NCI-H1694 treated with DMSO at 0.1 percent for 48 hours (cell line): Measurements from ENCODE around the gene LSR.
"Not testable (repeated sequence)": the region's sequence is repeated elsewhere in the genome, so short reads cannot be mapped to it uniquely, and the experiment has no call there.

ENCODE experiments used
- DNase-seq: peaks from one replicate; lab custom pipeline; 2025; lab: John Stamatoyannopoulos, UW

Gene LSR

DNA sequence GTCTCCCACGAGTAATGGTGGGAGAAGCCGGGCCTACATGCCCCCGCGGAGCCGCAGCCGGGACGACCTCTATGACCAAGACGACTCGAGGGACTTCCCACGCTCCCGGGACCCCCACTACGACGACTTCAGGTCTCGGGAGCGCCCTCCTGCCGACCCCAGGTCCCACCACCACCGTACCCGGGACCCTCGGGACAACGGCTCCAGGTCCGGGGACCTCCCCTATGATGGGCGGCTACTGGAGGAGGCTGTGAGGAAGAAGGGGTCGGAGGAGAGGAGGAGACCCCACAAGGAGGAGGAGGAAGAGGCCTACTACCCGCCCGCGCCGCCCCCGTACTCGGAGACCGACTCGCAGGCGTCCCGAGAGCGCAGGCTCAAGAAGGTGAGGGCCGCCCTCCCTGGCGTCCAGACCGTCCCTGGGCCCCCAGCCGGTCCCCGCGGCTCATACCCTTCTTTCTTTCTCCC is 18.6 kb downstream of the LSR start:
- no peak for DNase-seq

DNA sequence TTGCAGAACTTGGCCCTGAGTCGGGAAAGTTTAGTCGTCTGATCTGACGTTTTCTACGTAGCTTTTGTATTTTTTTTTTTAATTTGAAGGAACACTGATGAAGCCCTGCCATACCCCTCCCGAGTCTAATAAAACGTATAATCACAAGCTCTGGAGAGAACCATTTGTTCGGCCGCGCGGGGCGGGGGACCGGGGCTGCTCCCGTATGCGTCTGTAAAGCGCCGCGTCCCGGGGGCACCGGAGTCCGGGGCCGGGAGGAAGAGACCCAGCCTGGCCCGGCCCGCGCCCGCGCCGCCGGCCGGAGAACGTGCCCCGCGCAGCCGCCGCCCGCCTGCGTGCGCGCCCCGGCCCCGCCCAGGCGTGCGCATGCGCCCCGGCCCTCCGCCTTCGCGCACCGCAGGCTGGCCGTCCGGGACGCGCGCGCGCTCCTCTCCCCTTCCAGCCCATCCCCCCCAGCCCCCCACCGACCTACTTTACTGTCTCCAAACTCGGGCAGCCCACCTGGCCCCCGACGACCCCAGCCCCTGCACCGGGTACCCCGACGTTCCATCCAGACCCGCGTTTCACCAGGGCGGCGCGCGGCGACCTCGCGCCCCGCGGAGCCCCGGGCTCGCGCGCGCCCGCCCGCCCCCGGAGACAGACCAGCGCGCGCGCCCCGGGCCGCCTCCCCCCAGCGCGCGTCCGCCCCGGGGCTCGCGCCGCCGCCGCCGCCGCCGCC is 19.2 kb downstream of the LSR start:
- peak; percentile 36 for DNase-seq

DNA sequence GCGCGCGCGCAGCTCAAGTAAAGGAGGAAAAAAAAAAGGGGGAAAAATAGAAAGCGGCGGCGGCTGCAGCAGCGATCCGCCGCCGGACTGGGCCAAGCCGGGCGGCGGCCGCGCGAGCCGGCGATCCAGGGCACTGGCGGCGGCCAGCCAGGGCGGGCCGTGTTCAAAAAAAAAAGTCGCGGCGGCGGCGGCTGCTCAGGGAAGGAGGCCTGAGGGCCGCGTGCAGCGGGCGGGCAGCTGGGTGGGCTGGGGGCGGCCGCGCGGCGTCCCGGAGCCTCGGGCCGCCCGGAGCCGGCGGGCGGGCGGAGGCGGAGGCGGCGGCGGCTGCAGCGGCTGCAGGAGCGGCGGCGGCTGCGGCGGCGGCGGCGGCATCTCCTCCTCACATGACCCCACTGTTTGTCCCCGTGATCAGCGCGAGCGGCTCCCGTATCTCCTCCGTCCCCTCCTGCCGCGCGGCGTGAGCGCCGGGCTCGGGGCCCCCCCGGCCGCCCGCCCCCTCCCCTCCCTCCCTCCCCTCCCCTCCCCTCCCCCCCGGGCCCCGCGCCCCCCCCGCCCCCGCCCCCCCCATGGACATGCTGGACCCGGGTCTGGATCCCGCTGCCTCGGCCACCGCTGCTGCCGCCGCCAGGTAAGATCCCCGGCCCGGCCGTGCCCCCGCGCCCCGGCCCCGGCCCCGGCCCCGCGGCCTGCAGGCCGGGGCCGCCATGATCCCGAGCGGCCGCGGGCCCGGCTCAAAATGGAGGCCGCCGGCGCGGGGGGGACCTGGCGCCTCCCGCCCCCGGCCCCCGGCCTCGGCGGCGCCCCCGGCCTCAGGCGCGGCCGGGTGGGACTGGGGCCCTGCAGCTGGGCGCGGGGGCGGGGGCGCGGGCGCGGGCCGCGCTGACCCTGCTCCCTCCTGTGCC is 20.0 kb downstream of the LSR start, which contains the start of gene USF2:
TSS of gene USF2 (plus strand) at position 427 of the 902 bp plus-strand sequence. CDS start at position 567, 140 bp downstream.
- DNase-seq, result peak; percentile 36

GRCh38 chr19:35269438-35270117 is 20.8 kb downstream of the LSR start:
- peak; percentile 33 for DNase-seq

DNA sequence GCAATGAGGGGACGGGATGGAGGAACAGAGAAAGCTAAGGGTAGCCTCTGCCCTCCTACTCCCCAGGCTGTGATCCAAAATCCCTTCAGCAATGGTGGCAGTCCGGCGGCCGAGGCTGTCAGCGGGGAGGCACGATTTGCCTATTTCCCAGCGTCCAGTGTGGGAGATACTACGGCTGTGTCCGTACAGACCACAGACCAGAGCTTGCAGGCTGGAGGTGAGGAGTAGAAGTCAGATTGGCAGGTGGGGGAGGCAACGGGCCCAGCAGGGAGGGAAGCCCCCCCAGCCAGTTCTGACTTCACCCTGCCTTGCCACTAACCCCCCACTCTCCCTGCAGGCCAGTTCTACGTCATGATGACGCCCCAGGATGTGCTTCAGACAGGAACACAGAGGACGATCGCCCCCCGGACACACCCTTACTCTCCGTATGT is 21.6 kb downstream of the LSR start:
- DNase-seq, result no peak

GRCh38 chr19:35271546-35271945 is 22.7 kb downstream of the LSR start:
- DNase-seq, result no peak

- DNase-seq, result no peak
Observed at GRCh38 chr19:35272122-35272719, 23.4 kb downstream of the LSR start.

DNA sequence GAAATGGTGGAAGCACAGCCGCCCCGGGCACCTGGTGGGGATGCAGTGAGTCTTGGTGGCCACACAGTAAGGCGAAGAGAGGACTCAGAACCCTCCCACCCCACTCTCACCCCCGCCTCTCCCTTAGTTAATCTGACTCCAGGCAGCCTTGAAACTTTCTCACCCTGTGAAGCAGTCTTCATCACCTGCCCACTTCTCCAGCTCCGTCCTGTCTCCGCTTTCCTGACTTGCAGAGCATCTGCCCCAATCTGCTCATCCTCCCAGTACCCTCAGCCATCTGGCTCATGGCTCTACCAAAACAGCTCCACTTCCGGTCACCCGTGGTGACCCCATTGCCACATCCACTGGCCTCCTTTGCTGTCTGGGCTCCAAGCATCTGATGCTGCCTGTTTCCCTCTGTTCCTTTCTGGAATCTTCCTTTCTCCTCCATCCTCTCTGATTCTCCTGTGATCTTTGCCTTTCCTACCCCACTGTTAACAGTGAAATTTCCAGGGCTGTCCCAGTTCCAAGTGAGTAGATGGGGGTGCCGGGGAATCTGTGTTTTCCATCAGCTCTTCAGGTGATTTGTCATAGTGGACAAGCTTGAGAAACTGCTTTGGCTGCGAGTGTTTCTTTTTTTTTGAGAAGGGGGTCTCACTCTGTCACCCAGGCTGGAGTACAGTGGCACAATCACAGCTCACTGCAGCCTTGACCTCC is 24.3 kb downstream of the LSR start:
- no peak for DNase-seq

DNA sequence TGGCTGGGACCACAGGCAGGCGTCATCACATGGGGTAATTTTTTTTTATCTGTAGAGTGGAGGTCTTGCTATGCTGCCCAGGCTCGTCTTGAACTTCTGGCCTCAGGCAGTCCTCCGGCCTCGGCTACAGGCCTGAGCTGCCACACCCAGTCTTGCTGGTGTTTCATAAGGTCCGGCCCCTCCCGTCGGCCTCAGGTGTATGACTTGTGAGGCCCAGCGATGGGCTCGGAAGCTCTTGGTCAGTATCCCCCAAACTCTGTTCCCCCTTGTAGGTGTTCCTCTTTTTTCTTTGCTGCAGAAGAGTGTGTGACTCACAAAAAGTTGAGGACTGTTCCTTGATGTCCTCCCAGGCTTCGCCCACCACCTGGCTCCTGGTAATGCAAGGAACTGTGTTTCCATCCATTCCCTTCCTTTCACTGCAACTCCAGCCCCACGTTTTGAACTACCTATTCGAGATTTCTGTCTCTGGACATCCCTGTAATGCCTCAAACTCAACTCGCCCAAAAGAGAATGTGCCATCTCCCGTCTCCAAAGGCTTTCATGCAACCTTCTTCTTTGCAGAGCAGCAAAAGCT is 25.0 kb downstream of the LSR start:
- no peak for DNase-seq

DNA sequence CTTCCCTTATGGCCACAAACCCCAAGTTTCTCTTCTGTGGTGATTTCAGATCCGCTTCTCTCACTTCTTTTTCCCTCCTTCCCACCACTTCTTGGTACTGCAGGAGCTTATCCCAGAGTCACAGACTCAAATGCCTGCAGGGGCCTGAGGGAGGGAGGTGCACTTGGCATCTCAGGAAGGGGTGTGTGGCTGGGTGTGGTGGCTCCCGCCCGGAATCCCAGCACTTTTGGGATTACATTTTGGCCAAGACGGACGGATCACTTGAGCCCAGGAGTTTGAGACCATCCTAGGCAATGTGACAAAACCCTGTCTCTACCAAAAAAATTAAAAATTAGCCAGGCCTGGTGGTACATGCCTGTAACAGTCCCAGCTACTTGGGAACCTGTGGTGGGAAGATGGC is 25.5 kb downstream of the LSR start:
- DNase-seq, result no peak

GRCh38 chr19:35276706-35277281 is 28.0 kb downstream of the LSR start:
- DNase-seq, result no peak

DNA sequence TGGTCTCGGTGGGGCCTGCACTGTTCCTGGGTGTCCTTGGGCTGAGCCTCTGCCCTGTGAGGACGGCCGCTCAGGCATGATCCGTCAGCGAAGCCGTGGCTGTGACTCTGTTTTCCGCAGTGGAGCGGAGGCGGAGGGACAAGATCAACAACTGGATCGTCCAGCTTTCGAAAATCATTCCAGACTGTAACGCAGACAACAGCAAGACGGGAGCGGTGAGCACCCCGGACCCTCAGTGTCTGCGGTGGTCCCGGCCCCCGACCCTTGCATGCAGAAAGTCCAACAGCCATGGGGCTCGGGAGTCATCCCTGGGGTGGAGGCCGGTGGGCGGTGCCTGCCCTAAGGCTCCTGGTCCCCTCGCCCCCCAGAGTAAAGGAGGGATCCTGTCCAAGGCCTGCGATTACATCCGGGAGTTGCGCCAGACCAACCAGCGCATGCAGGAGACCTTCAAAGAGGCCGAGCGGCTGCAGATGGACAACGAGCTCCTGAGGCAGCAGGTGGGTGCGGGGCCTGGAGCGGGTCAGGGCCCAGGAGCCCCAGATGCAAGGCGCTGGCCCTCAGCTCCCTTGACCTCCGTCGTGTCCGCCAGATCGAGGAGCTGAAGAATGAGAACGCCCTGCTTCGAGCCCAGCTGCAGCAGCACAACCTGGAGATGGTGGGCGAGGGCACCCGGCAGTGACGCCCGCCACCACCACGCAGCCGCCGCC is 29.9 kb downstream of the LSR start:
- DNase-seq, result no peak

GRCh38 chr19:35279374-35279773 is 30.6 kb downstream of the LSR start:
- DNase-seq, result no peak

DNA sequence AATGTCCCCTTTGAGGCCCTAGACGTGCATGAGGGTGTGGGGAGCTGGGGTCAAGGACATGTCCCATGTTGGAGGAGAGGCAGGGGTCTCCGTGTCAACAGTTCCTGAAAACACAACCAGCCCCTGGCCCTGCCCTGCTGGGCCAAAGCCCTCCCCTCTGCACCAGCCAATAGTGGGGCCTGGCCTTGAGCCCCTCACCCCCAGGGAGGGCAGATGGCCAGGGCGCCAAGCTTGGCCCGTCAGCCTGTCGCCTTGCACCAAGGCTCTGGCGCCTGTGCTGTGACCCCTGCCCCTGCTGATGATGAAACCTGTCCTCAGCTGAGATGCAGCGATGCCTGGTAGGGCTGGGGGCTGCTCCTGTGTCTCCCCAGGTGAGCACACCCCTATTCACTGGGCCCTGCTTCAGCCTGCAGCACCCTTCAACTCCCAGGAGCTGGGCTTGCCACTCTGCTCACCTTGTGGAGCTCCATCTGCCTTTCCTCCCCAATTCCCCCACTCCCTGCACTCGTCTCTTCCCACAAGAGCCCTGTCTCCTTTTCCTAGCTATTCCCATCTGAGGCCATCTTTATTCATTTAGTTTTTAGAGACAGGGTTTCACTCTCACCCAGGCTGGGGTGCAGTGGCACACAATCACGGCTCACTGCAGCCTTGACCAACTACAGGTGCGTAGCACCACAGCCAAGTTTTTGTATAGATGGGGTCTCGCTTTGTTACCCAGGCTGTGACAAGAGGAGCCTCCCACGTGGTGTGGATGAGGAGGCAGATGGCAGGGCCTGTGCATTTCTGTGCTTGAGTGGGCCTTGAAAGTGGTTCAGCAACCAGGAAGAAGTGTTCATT is 31.4 kb downstream of the LSR start:
- no peak for DNase-seq

- DNase-seq, result no peak
Observed at GRCh38 chr19:35281303-35281702, 32.5 kb downstream of the LSR start.

GRCh38 chr19:35284153-35285094 is 35.6 kb downstream of the LSR start:
- DNase-seq, result no peak

- DNase-seq, result no peak
Observed at GRCh38 chr19:35285095-35285449, 36.3 kb downstream of the LSR start.

DNA sequence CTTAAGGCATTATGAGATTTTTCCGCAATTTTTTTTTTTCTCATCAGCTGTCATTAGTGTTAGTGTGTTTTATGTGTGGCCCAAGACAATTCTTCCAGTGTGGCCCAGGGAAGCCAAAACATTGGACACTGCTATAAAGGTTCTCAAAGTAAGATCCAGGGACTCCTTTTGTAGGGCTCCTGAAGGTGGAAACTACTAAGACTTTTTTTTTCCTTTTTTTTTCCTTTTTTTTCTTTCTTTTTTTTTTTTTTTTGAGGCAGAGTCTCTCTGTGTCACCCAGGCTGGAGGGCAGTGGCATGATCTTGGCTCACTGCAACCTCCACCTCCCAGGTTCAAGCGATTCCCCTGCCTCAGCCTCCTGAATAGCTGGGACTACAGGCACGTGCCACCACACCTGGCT is 36.7 kb downstream of the LSR start:
- DNase-seq, result not testable (repeated sequence)
